HG02798 (cell line): ENCODE measurements around the gene NANOGP8.

Source experiments
- ATAC-seq: cut with Tn5 transposase; IDR thresholded peaks from one replicate; pipeline ENCODE4 v1.9.1; 2021; ENCODE audit warnings: mild to moderate bottlenecking; ENCODE audit not compliant: unreplicated experiment, poor library complexity

Gene NANOGP8

GRCh38 chr15:35061825-35062737, 23.0 kb downstream of the NANOGP8 start:
- ATAC-seq, result peak; percentile 61

GRCh38 chr15:35061161-35061824, 23.8 kb downstream of the NANOGP8 start:
- ATAC-seq, result no peak

- no peak for ATAC-seq
These were observed 24.5 kb downstream of the NANOGP8 start for GRCh38 chr15:35060591-35060990.

GRCh38 chr15:35058534-35059054, 26.5 kb downstream of the NANOGP8 start:
- no peak for ATAC-seq

- no peak for ATAC-seq
These were observed 29.5 kb downstream of the NANOGP8 start for GRCh38 chr15:35055416-35056105.

GRCh38 chr15:35054380-35054779, 30.7 kb downstream of the NANOGP8 start:
- no peak for ATAC-seq

GRCh38 chr15:35047996-35048395, 37.1 kb downstream of the NANOGP8 start:
- ATAC-seq, result no peak

- no peak for ATAC-seq
These were observed 37.6 kb downstream of the NANOGP8 start for GRCh38 chr15:35047528-35047927.

- ATAC-seq, result no peak
These were observed 41.6 kb downstream of the NANOGP8 start for GRCh38 chr15:35043373-35044095.

GRCh38 chr15:35040339-35041255, 44.5 kb downstream of the NANOGP8 start:
- ATAC-seq, result no peak

- ATAC-seq, result no peak
These were observed 46.3 kb downstream of the NANOGP8 start for GRCh38 chr15:35038626-35039451.
